Esophagus squamous epithelium (tissue), 5 donors: ENCODE results near the gene BCL11B. TPM values are rescaled to one million over a fixed set of nuclear protein-coding genes. Genes with fewer than 3 reads are reported as not detected.

Source experiments
- DNase-seq: peaks from one replicate; lab custom pipeline; 2025; lab: John Stamatoyannopoulos, UW
- H3K27ac ChIP-seq, 4 donors: fragments of 200-600 bp; sonication (generic); one replicate each; pipeline ENCODE4 v1.5.1; 2016 to 2019; ENCODE audit warnings: mild to moderate bottlenecking in 1 of 4
- H3K27me3 ChIP-seq, 4 donors: fragments of 200-600 bp; sonication (generic); 1 replicate in 3 of 4; 2 replicates in 1 of 4; pipeline versions ENCODE4 v1.5.1 to v1.6.0; 2017 to 2021; ENCODE audit warnings: antibody characterized with exemption in 1 of 4
- H3K36me3 ChIP-seq, 3 donors: fragments of 200-600 bp; sonication (generic); one replicate each; pipeline ENCODE4 v1.5.1; 2016 to 2019
- H3K4me1 ChIP-seq, 3 donors: fragments of 200-600 bp; sonication (generic); one replicate each; pipeline ENCODE4 v1.5.1; 2017 to 2019
- H3K4me3 ChIP-seq, 4 donors: fragments of 200-600 bp; sonication (generic); 1 replicate in 3 of 4; 2 replicates in 1 of 4; pipeline ENCODE4 v1.5.1; 2016 to 2019; ENCODE audit warnings: mild to moderate bottlenecking in 2 of 4, moderate library complexity in 1 of 4
- H3K9me3 ChIP-seq, 3 donors: fragments of 200-600 bp; sonication (generic); one replicate each; pipeline ENCODE4 v1.5.1; 2016 to 2019
- CTCF ChIP-seq, 6 experiments: fragments of 450-650 bp in 4 of 6; fragments of 200-600 bp in 2 of 6; sonication (generic) in 2 of 6; IDR thresholded peaks; one replicate each; pipeline ENCODE4 v1.5.1; 2016 to 2019; ENCODE audit warnings: antibody characterized with exemption in 6 of 6, mild to moderate bottlenecking in 4 of 6, moderate library complexity in 4 of 6
- POLR2A ChIP-seq, 4 donors: fragments of 450-650 bp; IDR thresholded peaks; one replicate each; pipeline ENCODE4 v1.6.1; 2017; ENCODE audit warnings: antibody characterized with exemption in 4 of 4, mild to moderate bottlenecking in 4 of 4, moderate library complexity in 3 of 4
- WGBS, 2 donors: methylation state at CpG; one replicate each; pipeline ENCODE4 v1.1.5; 2018; 5-methylcytosine and 5-hydroxymethylcytosine counted together
- intact Hi-C: fragments of 100-400 bp; cut with DNase I; formaldehyde crosslinking; loops from one replicate; pipeline ENCODE4 v1.15.0; 2022
- total RNA-seq, 4 donors: library from RNA; depleted of rRNA; stranded (reverse); fragments of >200 nt; gene quantifications; one replicate each; pipeline ENCODE4 v1.1.0, GENCODE V29; 2016
- donor health status: DM: yes; HTN: yes; CAD: no.

BCL11B gene
- total RNA-seq, 4 donors from 2014 or later: 10.1 to 19.3 (median 12.9) TPM

DNA sequence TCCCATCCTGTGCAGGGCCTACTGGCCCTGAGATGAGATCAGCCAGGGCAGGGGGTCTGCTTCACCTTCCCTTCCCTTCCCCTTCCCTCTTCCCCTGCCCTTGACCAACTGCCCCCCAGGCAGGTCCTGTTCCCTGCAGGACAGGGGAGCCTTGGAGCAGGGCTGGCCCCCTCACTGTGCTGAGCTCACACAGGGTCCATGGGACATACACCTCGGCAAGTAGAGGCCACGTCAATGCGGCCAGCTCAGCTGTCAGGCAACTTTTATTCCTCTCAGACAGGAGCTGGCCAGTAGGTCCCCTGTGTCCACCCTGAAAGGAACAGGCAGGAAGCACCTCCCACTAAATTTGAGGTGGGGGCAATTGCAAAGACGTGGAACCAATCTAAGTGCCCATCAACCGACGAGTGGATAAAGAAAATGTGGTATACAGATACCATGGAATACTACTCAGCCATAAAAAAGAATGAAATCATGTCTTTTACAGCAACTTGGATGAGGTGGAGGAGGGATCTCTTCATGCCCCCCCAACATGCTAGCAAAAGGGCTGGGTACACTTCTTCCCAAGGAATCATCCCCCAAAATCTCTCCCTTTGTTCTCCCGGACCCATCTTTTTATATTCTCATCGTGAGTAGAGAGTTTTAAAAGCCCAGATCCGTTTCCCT lies 148.7 kb downstream of the BCL11B start:
- Histone ChIP-seq H3K27ac (no peak overlapping the region), H3K9me3 (no peaks in the 10 kb centered on the region), H3K4me1 (peaks cover 0 to 21% (median 9%) of the 10 kb centered on the region in 3 donors), H3K36me3 (no peaks in the 10 kb centered on the region), H3K27me3 (peaks cover 0 to 34% (median 1%) of the 10 kb centered on the region in 4 donors), H3K4me3 (no peak overlapping the region)
- 83 to 84% methylated on average over 6 of the region's 9 CpGs for WGBS, 2 donors
- DNase-seq: no peak
- intact Hi-C loops: no loop called here
- TF ChIP-seq POLR2A (IDR thresholded peaks at IDR 0.05) (no peak), CTCF (IDR thresholded peaks at IDR 0.05) (no peak)

GRCh38 chr14:99122521-99123125 lies 149.4 kb downstream of the BCL11B start:
- H3K27ac ChIP-seq: no peak overlapping the region
- peaks cover 0 to 19% (median 7%) of the 10 kb centered on the region in 3 donors for H3K4me1 ChIP-seq
- TF ChIP-seq POLR2A (IDR thresholded peaks at IDR 0.05) (no peak), CTCF (IDR thresholded peaks at IDR 0.05) (no peak)
- intact Hi-C loops: no loop called here
- no peaks in the 10 kb centered on the region for H3K36me3 ChIP-seq
- DNase-seq: no peak
- peaks cover 0 to 41% (median 1%) of the 10 kb centered on the region in 4 donors for H3K27me3 ChIP-seq
- H3K9me3 ChIP-seq: no peaks in the 10 kb centered on the region
- WGBS, 2 donors: 73 to 85% methylated on average over 9 to 14 of the region's 18 CpGs
- H3K4me3 ChIP-seq: no peak overlapping the region

- no peak overlapping the region for H3K4me3 ChIP-seq
- no peaks in the 10 kb centered on the region for H3K36me3 ChIP-seq
- DNase-seq: no peak
- TF ChIP-seq CTCF (IDR thresholded peaks at IDR 0.05) (no peak), POLR2A (IDR thresholded peaks at IDR 0.05) (no peak)
- no peak overlapping the region for H3K27ac ChIP-seq
- peaks cover 0 to 42% (median 1%) of the 10 kb centered on the region in 4 donors for H3K27me3 ChIP-seq
- no peaks in the 10 kb centered on the region for H3K9me3 ChIP-seq
- H3K4me1 ChIP-seq: peaks cover 0 to 7% (median 0%) of the 10 kb centered on the region in 3 donors
- intact Hi-C loops: no loop called here
- 92 to 97% methylated on average over 10 to 12 of the region's 13 CpGs for WGBS, 2 donors
Measured at GRCh38 chr14:99121319-99121875, 150.6 kb downstream of the BCL11B start.

DNA sequence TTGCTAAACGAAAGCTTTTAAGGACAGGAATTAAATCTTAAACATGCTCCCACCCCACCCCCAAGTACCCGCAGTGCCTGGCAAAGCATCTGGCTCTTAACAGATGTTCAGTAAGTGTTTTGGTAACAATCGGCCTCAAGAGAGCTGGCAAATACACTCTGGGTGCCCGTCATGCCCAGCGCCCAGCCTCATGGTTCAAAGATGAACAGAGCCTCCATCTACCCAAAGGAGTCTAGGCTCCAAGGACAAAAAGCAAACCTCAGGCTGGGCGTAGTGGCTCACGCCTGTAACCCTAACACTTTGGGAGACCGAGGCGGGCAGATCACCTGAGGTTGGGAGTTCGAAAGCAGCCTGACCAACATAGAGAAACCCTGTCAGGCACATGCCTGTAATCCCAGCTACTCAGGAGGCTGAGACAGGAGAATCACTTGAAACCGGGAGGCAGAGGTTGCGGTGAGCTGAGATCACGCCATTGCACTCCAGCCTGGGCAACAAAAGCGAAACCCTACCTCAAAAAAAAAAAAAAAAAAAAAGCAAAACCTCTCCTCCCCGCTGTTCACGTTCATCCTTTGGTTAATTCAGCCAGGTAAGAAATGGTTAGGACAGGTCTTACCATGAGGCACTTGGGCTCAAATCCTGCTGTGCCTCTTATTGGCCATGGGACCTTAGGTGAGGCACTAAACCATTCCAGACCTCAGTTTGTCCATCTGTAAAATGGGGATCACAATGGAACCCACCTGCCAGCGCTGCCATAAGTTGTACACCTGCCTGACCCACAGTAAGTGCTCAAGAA lies 151.3 kb downstream of the BCL11B start:
- intact Hi-C loops: no loop called here
- H3K36me3 ChIP-seq: no peaks in the 10 kb centered on the region
- H3K4me1 ChIP-seq: peaks cover 0 to 6% (median 0%) of the 10 kb centered on the region in 3 donors
- no peak overlapping the region for H3K27ac ChIP-seq
- DNase-seq: no peak
- peaks cover 0 to 42% (median 1%) of the 10 kb centered on the region in 4 donors for H3K27me3 ChIP-seq
- 81 to 88% methylated on average over 7 to 14 of the region's 17 CpGs for WGBS, 2 donors
- no peak overlapping the region for H3K4me3 ChIP-seq
- H3K9me3 ChIP-seq: no peaks in the 10 kb centered on the region
- no peak for TF ChIP-seq POLR2A (IDR thresholded peaks at IDR 0.05)
